Stomach (tissue), 9 donors: Measurements from ENCODE around the gene RPL22. TPM values are rescaled to one million over a fixed set of nuclear protein-coding genes. Genes with fewer than 3 reads are reported as not detected.

ENCODE experiments used
- DNase-seq, 2 donors: peaks; one replicate each; pipeline versions ENCODE4 v3.0.0 to v3.0.0-alpha.2; 2013 to 2019
- H3K27ac ChIP-seq, 5 donors: fragments of 200-600 bp in 4 of 5; sonication (generic) in 4 of 5; one replicate each; pipeline ENCODE4 v1.5.1; 2013 to 2019; ENCODE audit warnings: mild to moderate bottlenecking in 1 of 5, moderate library complexity in 1 of 5
- H3K27me3 ChIP-seq, 3 donors: fragments of 200-600 bp; sonication (generic); one replicate each; pipeline ENCODE4 v1.5.1; 2017 to 2019; ENCODE audit warnings: mixed run types in 1 of 3
- H3K36me3 ChIP-seq, 4 donors: fragments of 200-600 bp; sonication (generic); 1 replicate in 3 of 4; 2 replicates in 1 of 4; pipeline ENCODE4 v1.5.1; 2016 to 2019
- H3K4me1 ChIP-seq, 4 donors: fragments of 200-600 bp; sonication (generic); one replicate each; pipeline ENCODE4 v1.5.1; 2016 to 2019
- H3K4me3 ChIP-seq, 4 donors: fragments of 200-600 bp; sonication (generic) in 3 of 4; one replicate each; pipeline ENCODE4 v1.5.1; 2016 to 2019; ENCODE audit warnings: mild to moderate bottlenecking in 1 of 4
- H3K9me3 ChIP-seq, 4 donors: fragments of 200-600 bp; sonication (generic); one replicate each; pipeline ENCODE4 v1.5.1; 2016 to 2019
- EP300 ChIP-seq: sonication (generic); formaldehyde crosslinking; IDR thresholded peaks from one replicate; pipeline ENCODE4 v1.6.1; 2017; ENCODE audit warnings: antibody characterized with exemption
- POLR2A ChIP-seq, 4 donors: fragments of 450-650 bp; IDR thresholded peaks; one replicate each; pipeline ENCODE4 v1.6.1; 2016; ENCODE audit warnings: antibody characterized with exemption in 4 of 4, control low read depth in 2 of 4, mild to moderate bottlenecking in 1 of 4, moderate library complexity in 1 of 4
- POLR2AphosphoS5 ChIP-seq, 3 donors: sonication (generic); formaldehyde crosslinking; IDR thresholded peaks; one replicate each; pipeline ENCODE4 v1.6.1; 2016; ENCODE audit warnings: antibody characterized with exemption in 3 of 3
- WGBS, 5 donors: extraction: QIAGEN DNeasy Blood & Tissue Kit in 3 of 5; methylation state at CpG; one replicate each; pipeline versions ENCODE4 v1.1.5 to v1.1.7; 2013 to 2018; 5-methylcytosine and 5-hydroxymethylcytosine counted together
- intact Hi-C: fragments of 100-400 bp; cut with DNase I; formaldehyde crosslinking; loops from one replicate; pipeline ENCODE4 v1.15.1; 2023; ENCODE audit warnings: low total_unique reads
- polyA plus RNA-seq, 3 donors: library from polyadenylated mRNA; stranded (reverse); fragments of 200-250 nt; gene quantifications; one replicate each; pipeline ENCODE4 v1.2.3, GENCODE V29; 2013
- total RNA-seq, 5 donors: library from RNA; depleted of rRNA; stranded (reverse); fragments of >200 nt; gene quantifications; one replicate each; pipeline versions ENCODE4 v1.1.0 to v1.2.3, GENCODE V29; 2014 to 2016
- TF ChIP-seq, protein P1 (sequence below), 7 experiments: fragments of 450-650 bp in 4 of 7; fragments of 200-600 bp in 3 of 7; sonication (generic) in 3 of 7; IDR thresholded peaks; one replicate each; pipeline ENCODE4 v1.5.1; 2016 to 2019; ENCODE audit warnings: antibody characterized with exemption in 7 of 7, control low read depth in 2 of 7, mild to moderate bottlenecking in 1 of 7
- donor health status: healthy with polysubstance abuse.
- donor health status: Bipolar disorder and iron deficiency.
- donor health status: healthy.

The RPL22 gene
- total and polyA plus RNA-seq, 8 donors: 103 to 718 (median 239) TPM

- Histone ChIP-seq H3K27me3 (peaks cover 0 to 89% (median 32%) of the 10 kb centered on the region in 3 donors), H3K4me3 (no peak overlapping the region), H3K27ac (no peak overlapping the region), H3K4me1 (no peaks in the 10 kb centered on the region), H3K9me3 (no peaks in the 10 kb centered on the region), H3K36me3 (no peaks in the 10 kb centered on the region)
- intact Hi-C loops: no loop called here
- 66 to 72% (median 69%) methylated on average over 18 of the region's 18 CpGs for WGBS, 5 donors
- no peak for DNase-seq
- no peak for TF ChIP-seq EP300
- TF ChIP-seq POLR2A (IDR thresholded peaks at IDR 0.05): no peak
- no peak for TF ChIP-seq POLR2AphosphoS5 (IDR thresholded peaks at IDR 0.05)
- TF ChIP-seq, protein P1, sequence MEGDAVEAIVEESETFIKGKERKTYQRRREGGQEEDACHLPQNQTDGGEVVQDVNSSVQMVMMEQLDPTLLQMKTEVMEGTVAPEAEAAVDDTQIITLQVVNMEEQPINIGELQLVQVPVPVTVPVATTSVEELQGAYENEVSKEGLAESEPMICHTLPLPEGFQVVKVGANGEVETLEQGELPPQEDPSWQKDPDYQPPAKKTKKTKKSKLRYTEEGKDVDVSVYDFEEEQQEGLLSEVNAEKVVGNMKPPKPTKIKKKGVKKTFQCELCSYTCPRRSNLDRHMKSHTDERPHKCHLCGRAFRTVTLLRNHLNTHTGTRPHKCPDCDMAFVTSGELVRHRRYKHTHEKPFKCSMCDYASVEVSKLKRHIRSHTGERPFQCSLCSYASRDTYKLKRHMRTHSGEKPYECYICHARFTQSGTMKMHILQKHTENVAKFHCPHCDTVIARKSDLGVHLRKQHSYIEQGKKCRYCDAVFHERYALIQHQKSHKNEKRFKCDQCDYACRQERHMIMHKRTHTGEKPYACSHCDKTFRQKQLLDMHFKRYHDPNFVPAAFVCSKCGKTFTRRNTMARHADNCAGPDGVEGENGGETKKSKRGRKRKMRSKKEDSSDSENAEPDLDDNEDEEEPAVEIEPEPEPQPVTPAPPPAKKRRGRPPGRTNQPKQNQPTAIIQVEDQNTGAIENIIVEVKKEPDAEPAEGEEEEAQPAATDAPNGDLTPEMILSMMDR (IDR thresholded peaks at IDR 0.05): no peak
Observed at GRCh38 chr1:6168947-6169586, 30.3 kb downstream of the RPL22 start.

GRCh38 chr1:6167391-6168303, 31.7 kb downstream of the RPL22 start:
- Histone ChIP-seq H3K36me3 (no peaks in the 10 kb centered on the region), H3K4me3 (no peak overlapping the region), H3K9me3 (no peaks in the 10 kb centered on the region), H3K27ac (no peak overlapping the region), H3K27me3 (peaks cover 0 to 92% (median 37%) of the 10 kb centered on the region in 3 donors), H3K4me1 (no peaks in the 10 kb centered on the region)
- TF ChIP-seq POLR2A (IDR thresholded peaks at IDR 0.05): no peak
- no peak for TF ChIP-seq POLR2AphosphoS5 (IDR thresholded peaks at IDR 0.05)
- TF ChIP-seq, protein P1 (IDR thresholded peaks at IDR 0.05): no peak
- no peak for TF ChIP-seq EP300
- WGBS, 5 donors: 74 to 80% (median 75%) methylated on average over 32 to 34 of the region's 34 CpGs
- DNase-seq: no peak
- intact Hi-C loops: no loop called here

DNA sequence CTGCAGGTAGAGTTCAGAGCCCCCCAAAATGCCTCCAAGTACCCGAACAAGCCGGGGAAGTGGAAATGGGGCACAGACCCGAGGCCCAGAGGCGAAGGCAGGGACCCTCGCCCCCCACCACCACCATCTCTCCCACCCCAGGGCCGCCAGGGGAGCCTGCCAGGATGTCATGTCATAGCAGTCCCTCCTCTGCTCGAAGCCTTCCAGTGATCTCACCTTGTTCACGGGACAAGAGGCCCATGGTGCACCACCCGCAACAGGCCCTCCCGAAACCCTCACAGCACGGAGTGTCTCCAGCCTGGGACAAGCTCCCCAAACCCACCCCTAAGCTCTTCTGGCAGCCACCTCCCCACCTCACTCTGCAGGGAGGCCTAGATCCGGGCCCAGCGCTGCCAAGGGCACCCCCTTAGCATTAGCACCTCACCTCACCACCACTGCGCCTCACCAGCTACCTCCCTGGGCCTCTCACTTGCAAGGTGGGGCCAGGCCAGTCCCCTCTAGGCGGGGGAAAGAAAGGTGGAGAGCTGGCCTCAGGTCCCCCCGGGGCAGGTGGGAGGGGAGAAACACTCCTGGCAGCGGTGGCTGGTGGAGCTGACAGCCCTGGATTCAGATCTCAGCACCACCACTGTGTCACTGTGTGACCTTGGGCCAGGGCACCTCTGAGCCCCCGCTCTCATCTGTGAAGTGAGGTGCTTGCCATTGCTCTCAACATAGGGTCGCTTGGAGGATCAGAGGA, 32.6 kb downstream of the RPL22 start:
- 64 to 75% (median 67%) methylated on average over 13 to 19 of the region's 19 CpGs for WGBS, 5 donors

More for the DNA sequence above, 32.6 kb downstream of the RPL22 start:
- DNase-seq: no peak
- intact Hi-C loops: no loop called here
- TF ChIP-seq, protein P1 (IDR thresholded peaks at IDR 0.05): no peak
- TF ChIP-seq EP300: no peak
- TF ChIP-seq POLR2AphosphoS5 (IDR thresholded peaks at IDR 0.05): no peak
- no peak for TF ChIP-seq POLR2A (IDR thresholded peaks at IDR 0.05)
- no peak overlapping the region for H3K4me3 ChIP-seq
- no peaks in the 10 kb centered on the region for H3K4me1 ChIP-seq
- no peaks in the 10 kb centered on the region for H3K36me3 ChIP-seq
- no peaks in the 10 kb centered on the region for H3K9me3 ChIP-seq
- H3K27ac ChIP-seq: no peak overlapping the region
- H3K27me3 ChIP-seq: peaks cover 0 to 92% (median 37%) of the 10 kb centered on the region in 3 donors
